PC-3 (cell line): Measurements from ENCODE around the gene TTC33.

Source experiments
- EZH2phosphoT487 ChIP-seq: fragments of 300-600 bp; sonication (generic); IDR thresholded peaks from 2 replicates; pipeline ENCODE4 v1.6.1; 2018; ENCODE audit warnings: mild to moderate bottlenecking, antibody characterized with exemption, low read length, borderline replicate concordance
- TF ChIP-seq, protein P1 (sequence below): fragments of 300-600 bp; sonication (generic); conservative IDR thresholded peaks from 2 replicates; pipeline ENCODE4 v1.5.1; 2017; ENCODE audit warnings: antibody characterized with exemption, low read depth, mild to moderate bottlenecking, low read length

DNA sequence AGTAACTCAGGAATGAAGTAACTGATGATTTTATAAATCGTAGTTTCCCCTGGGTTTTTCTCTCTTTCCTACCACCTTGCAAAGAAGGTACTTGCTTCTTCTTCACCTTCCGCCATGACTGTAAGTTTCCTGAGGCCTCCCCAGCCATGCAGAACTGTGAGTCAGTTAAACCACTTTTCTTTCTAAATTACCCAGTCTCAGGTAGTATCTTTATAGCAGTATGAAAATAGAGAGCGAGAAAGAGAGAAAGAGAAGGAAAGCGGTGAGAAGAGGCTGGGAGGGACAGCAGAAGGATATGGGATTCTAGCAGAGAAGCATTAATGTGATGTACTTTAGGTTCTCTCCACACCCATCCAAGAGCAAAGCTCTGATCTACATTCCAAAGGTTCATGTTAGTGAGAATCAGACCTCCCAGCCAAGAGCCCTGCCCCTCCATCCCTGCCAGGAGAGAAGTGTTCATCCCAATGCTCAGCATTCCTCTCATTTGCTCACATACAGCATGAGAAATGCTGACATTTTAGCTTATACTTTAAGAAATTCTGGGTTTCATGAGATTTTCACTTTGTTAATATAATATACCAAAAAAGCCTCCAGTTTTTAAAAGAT is 261.0 kb downstream of the TTC33 start:
- TF ChIP-seq EZH2phosphoT487, result no peak
- TF ChIP-seq, protein P1, sequence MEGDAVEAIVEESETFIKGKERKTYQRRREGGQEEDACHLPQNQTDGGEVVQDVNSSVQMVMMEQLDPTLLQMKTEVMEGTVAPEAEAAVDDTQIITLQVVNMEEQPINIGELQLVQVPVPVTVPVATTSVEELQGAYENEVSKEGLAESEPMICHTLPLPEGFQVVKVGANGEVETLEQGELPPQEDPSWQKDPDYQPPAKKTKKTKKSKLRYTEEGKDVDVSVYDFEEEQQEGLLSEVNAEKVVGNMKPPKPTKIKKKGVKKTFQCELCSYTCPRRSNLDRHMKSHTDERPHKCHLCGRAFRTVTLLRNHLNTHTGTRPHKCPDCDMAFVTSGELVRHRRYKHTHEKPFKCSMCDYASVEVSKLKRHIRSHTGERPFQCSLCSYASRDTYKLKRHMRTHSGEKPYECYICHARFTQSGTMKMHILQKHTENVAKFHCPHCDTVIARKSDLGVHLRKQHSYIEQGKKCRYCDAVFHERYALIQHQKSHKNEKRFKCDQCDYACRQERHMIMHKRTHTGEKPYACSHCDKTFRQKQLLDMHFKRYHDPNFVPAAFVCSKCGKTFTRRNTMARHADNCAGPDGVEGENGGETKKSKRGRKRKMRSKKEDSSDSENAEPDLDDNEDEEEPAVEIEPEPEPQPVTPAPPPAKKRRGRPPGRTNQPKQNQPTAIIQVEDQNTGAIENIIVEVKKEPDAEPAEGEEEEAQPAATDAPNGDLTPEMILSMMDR, result no peak
